Mesenchymal stem cell (in vitro differentiated cells and primary cell): ENCODE data around the gene PSORS1C2.
"Not testable (repeated sequence)": the region's sequence is repeated elsewhere in the genome, so short reads cannot be mapped to it uniquely, and the experiment has no call there.

Experiments used
- DNase-seq: peaks from one replicate; pipeline ENCODE4 v3.0.0-alpha.2; 2013
- H2AFZ ChIP-seq: one replicate; pipeline ENCODE4 v1.6.1; 2013; ENCODE audit warnings: low read depth, mild to moderate bottlenecking, control low read depth, inconsistent platforms, low read length, moderate library complexity
- H2AK5ac ChIP-seq: 2 replicates; pipeline ENCODE4 v1.6.1; 2013; ENCODE audit warnings: low read length, moderate library complexity, mild to moderate bottlenecking, inconsistent platforms; ENCODE audit not compliant: severe bottlenecking
- H2BK120ac ChIP-seq: one replicate; pipeline ENCODE4 v1.6.1; 2013; ENCODE audit warnings: low read depth, mild to moderate bottlenecking, inconsistent platforms, low read length, moderate library complexity
- H2BK12ac ChIP-seq, 2 experiments: one replicate each; pipeline ENCODE4 v1.6.1; 2013; ENCODE audit warnings: inconsistent platforms in 2 of 2, low read length in 2 of 2, mild to moderate bottlenecking in 2 of 2, moderate library complexity in 2 of 2, control low read depth in 1 of 2
- H2BK15ac ChIP-seq: one replicate; pipeline ENCODE4 v1.6.1; 2013; ENCODE audit warnings: mild to moderate bottlenecking, low read depth, inconsistent platforms; ENCODE audit not compliant: poor library complexity, severe bottlenecking
- H2BK5ac ChIP-seq: 2 replicates; pipeline ENCODE4 v1.6.1; 2013; ENCODE audit warnings: low read depth, mild to moderate bottlenecking, low read length, control low read depth, inconsistent platforms; ENCODE audit not compliant: poor library complexity, severe bottlenecking
- H3K14ac ChIP-seq, 2 experiments: one replicate each; pipeline ENCODE4 v1.6.1; 2013; ENCODE audit warnings: inconsistent platforms in 2 of 2, low read length in 2 of 2, control low read depth in 1 of 2, mild to moderate bottlenecking in 1 of 2, moderate library complexity in 1 of 2
- H3K18ac ChIP-seq, 2 experiments: one replicate each; pipeline ENCODE4 v1.6.1; 2013; ENCODE audit warnings: inconsistent platforms in 2 of 2, low read length in 2 of 2, control low read depth in 1 of 2, low read depth in 1 of 2, mild to moderate bottlenecking in 1 of 2
- H3K23ac ChIP-seq, 2 experiments: one replicate each; pipeline ENCODE4 v1.6.1; 2013; ENCODE audit warnings: inconsistent platforms in 2 of 2, low read length in 2 of 2, mild to moderate bottlenecking in 2 of 2, moderate library complexity in 2 of 2, control low read depth in 1 of 2
- H3K27ac ChIP-seq: 2 replicates; pipeline ENCODE4 v1.5.1; 2013; ENCODE audit warnings: mild to moderate bottlenecking, moderate library complexity, low read length, control low read depth, inconsistent platforms; ENCODE audit not compliant: poor library complexity, severe bottlenecking
- H3K27me3 ChIP-seq, 2 experiments: 2 replicates each; pipeline versions ENCODE4 v1.6.1 to v1.7.0; 2013; ENCODE audit warnings: low read length in 2 of 2, mild to moderate bottlenecking in 2 of 2, moderate library complexity in 2 of 2, control low read depth in 1 of 2, inconsistent platforms in 1 of 2; ENCODE audit not compliant: control insufficient read depth in 1 of 2, insufficient read depth in 1 of 2
- H3K36me3 ChIP-seq, 2 experiments: 2 replicates each; pipeline versions ENCODE4 v1.6.1 to v1.7.0; 2013; ENCODE audit warnings: low read length in 2 of 2, control low read depth in 1 of 2, inconsistent platforms in 1 of 2, low read depth in 1 of 2, mild to moderate bottlenecking in 1 of 2; ENCODE audit not compliant: insufficient read depth in 2 of 2, control insufficient read depth in 1 of 2
- H3K4ac ChIP-seq, 2 experiments: one replicate each; pipeline ENCODE4 v1.6.1; 2013; ENCODE audit warnings: inconsistent platforms in 2 of 2, low read length in 2 of 2, mild to moderate bottlenecking in 2 of 2, moderate library complexity in 2 of 2, control low read depth in 1 of 2, low read depth in 1 of 2
- H3K4me1 ChIP-seq: 2 replicates; pipeline ENCODE4 v1.6.1; 2013; ENCODE audit warnings: low read depth, low read length, control low read depth; ENCODE audit not compliant: control insufficient read depth, insufficient read depth
- H3K4me2 ChIP-seq: 2 replicates; pipeline ENCODE4 v1.6.1; 2013; ENCODE audit warnings: low read length, mild to moderate bottlenecking, inconsistent platforms; ENCODE audit not compliant: poor library complexity, severe bottlenecking
- H3K4me3 ChIP-seq, 2 experiments: 2 replicates each; pipeline versions ENCODE4 v1.5.1 to v1.7.0; 2013; ENCODE audit warnings: low read length in 2 of 2, mild to moderate bottlenecking in 2 of 2, control low read depth in 1 of 2, low read depth in 1 of 2; ENCODE audit not compliant: insufficient read depth in 1 of 2
- H3K79me1 ChIP-seq: replicated peaks from 2 replicates; pipeline ENCODE4 v1.6.1; 2013; ENCODE audit warnings: mild to moderate bottlenecking, control low read depth, low read length, inconsistent platforms; ENCODE audit not compliant: poor library complexity, severe bottlenecking
- H3K9ac ChIP-seq: 2 replicates; pipeline ENCODE4 v1.7.0; 2013; ENCODE audit warnings: mild to moderate bottlenecking, low read length, moderate library complexity
- H3K9me3 ChIP-seq: 2 replicates; pipeline ENCODE4 v1.7.0; 2013; ENCODE audit warnings: mild to moderate bottlenecking, low read length; ENCODE audit not compliant: control insufficient read depth
- H4K8ac ChIP-seq: one replicate; pipeline ENCODE4 v1.6.1; 2013; ENCODE audit warnings: inconsistent platforms, mild to moderate bottlenecking, low read length, moderate library complexity
- H4K91ac ChIP-seq: one replicate; pipeline ENCODE4 v1.6.1; 2013; ENCODE audit warnings: mild to moderate bottlenecking, low read length, inconsistent platforms
- WGBS: methylation state at CpG from one replicate; pipeline ENCODE4 v1.1.7; 2013; ENCODE audit warnings: mixed read lengths; 5-methylcytosine and 5-hydroxymethylcytosine counted together

The PSORS1C2 gene

GRCh38 chr6:31183859-31184258 lies 45.0 kb upstream of the PSORS1C2 start:
- not testable (repeated sequence) for H3K14ac ChIP-seq, H3K27me3 ChIP-seq, H2BK120ac ChIP-seq, H3K23ac ChIP-seq, H4K8ac ChIP-seq, H2BK15ac ChIP-seq, H3K4ac ChIP-seq, H3K4me1 ChIP-seq, H3K9me3 ChIP-seq, H3K18ac ChIP-seq, H3K27ac ChIP-seq, H2AFZ ChIP-seq, DNase-seq, H4K91ac ChIP-seq, H3K9ac ChIP-seq, H2BK5ac ChIP-seq, H2BK12ac ChIP-seq, H2AK5ac ChIP-seq, H3K4me3 ChIP-seq
- peaks cover 16% of the 10 kb centered on the region for H3K79me1 ChIP-seq
- peaks cover 0 to 17% of the 10 kb centered on the region in 2 experiments for H3K36me3 ChIP-seq
- H3K4me2 ChIP-seq, result peak overlapping the region; percentile 45
- 67% methylated on average over 5 of the region's 6 CpGs for WGBS

GRCh38 chr6:31183287-31183686 lies 44.4 kb upstream of the PSORS1C2 start:
- not testable (repeated sequence) for DNase-seq, H3K4me1 ChIP-seq, H3K27me3 ChIP-seq, H2BK12ac ChIP-seq, H3K27ac ChIP-seq, H3K9ac ChIP-seq, H2BK120ac ChIP-seq, H3K4me3 ChIP-seq, H3K18ac ChIP-seq, H3K9me3 ChIP-seq, H2BK15ac ChIP-seq, H4K8ac ChIP-seq, H3K4me2 ChIP-seq, H3K4ac ChIP-seq, H3K23ac ChIP-seq, H4K91ac ChIP-seq, H2AFZ ChIP-seq, H2BK5ac ChIP-seq, H2AK5ac ChIP-seq, H3K14ac ChIP-seq
- H3K36me3 ChIP-seq, result peaks cover 0 to 18% of the 10 kb centered on the region in 2 experiments
- H3K79me1 ChIP-seq, result peaks cover 16% of the 10 kb centered on the region
- WGBS, result 71% methylated on average over 1 of the region's 2 CpGs

GRCh38 chr6:31180500-31180899 lies 41.6 kb upstream of the PSORS1C2 start:
- Histone ChIP-seq H4K91ac (peak overlapping the region; percentile 39), H3K14ac (no peak overlapping the region), H3K27ac (no peak overlapping the region), H3K9me3 (no peaks in the 10 kb centered on the region), H4K8ac (peak overlapping the region; percentile 41), H3K27me3 (no peaks in the 10 kb centered on the region), H3K9ac (peak overlapping the region; percentile 77), H3K4me2 (no peak overlapping the region), H2BK12ac (no peak overlapping the region), H2BK5ac (no peak overlapping the region), H2BK15ac (no peak overlapping the region), H2BK120ac (no peak overlapping the region), H3K23ac (no peak overlapping the region), H3K79me1 (peaks cover 18% of the 10 kb centered on the region), H3K4me3 (peak overlapping the region in 1 of 2 experiments; percentile 79), H3K18ac (no peak overlapping the region), H3K4ac (no peak overlapping the region), H2AFZ (no peak overlapping the region), H3K4me1 (peaks cover 8% of the 10 kb centered on the region), H2AK5ac (no peak overlapping the region), H3K36me3 (peaks cover 0 to 28% of the 10 kb centered on the region in 2 experiments)
- 92% methylated on average over 26 of the region's 26 CpGs for WGBS
- no peak for DNase-seq

- 97% methylated on average over 8 of the region's 8 CpGs for WGBS
- no peak for DNase-seq
These were observed 41.0 kb upstream of the PSORS1C2 start for GRCh38 chr6:31179896-31180295.

More at GRCh38 chr6:31179896-31180295, 41.0 kb upstream of the PSORS1C2 start:
- H2AFZ ChIP-seq, result no peak overlapping the region
- H3K23ac ChIP-seq, result no peak overlapping the region
- peak overlapping the region; percentile 77 for H3K9ac ChIP-seq
- no peak overlapping the region for H4K91ac ChIP-seq
- H3K27ac ChIP-seq, result no peak overlapping the region
- no peaks in the 10 kb centered on the region for H3K9me3 ChIP-seq
- no peak overlapping the region for H2BK12ac ChIP-seq
- no peak overlapping the region for H4K8ac ChIP-seq
- no peak overlapping the region for H3K14ac ChIP-seq
- no peak overlapping the region for H3K18ac ChIP-seq
- peaks cover 23% of the 10 kb centered on the region for H3K79me1 ChIP-seq
- no peak overlapping the region for H2BK15ac ChIP-seq
- H2BK120ac ChIP-seq, result no peak overlapping the region
- H2AK5ac ChIP-seq, result no peak overlapping the region
- peaks cover 0 to 34% of the 10 kb centered on the region in 2 experiments for H3K36me3 ChIP-seq
- H3K4ac ChIP-seq, result no peak overlapping the region
- H2BK5ac ChIP-seq, result no peak overlapping the region
- peaks cover 8% of the 10 kb centered on the region for H3K4me1 ChIP-seq
- H3K27me3 ChIP-seq, result no peaks in the 10 kb centered on the region
- H3K4me3 ChIP-seq, result peak overlapping the region in 1 of 2 experiments; percentile 79
- no peak overlapping the region for H3K4me2 ChIP-seq
